GM12865 (cell line): ENCODE results near the gene NUDT12.

ENCODE experiments used
- DNase-seq: peaks from one replicate; pipeline ENCODE4 v3.0.0; 2010; ENCODE audit warnings: low read depth
- H3K4me3 ChIP-seq: 2 replicates; pipeline ENCODE4 v1.5.1; 2011; ENCODE audit warnings: mild to moderate bottlenecking, low read depth, low read length, control low read depth
- TF ChIP-seq, protein P1 (sequence below): IDR thresholded peaks from 2 replicates; pipeline ENCODE4 v1.5.1; 2011; ENCODE audit warnings: low read length, control low read depth, low read depth, inconsistent platforms; ENCODE audit not compliant: insufficient read depth; ENCODE audit errors: missing control alignments

Gene NUDT12

DNA sequence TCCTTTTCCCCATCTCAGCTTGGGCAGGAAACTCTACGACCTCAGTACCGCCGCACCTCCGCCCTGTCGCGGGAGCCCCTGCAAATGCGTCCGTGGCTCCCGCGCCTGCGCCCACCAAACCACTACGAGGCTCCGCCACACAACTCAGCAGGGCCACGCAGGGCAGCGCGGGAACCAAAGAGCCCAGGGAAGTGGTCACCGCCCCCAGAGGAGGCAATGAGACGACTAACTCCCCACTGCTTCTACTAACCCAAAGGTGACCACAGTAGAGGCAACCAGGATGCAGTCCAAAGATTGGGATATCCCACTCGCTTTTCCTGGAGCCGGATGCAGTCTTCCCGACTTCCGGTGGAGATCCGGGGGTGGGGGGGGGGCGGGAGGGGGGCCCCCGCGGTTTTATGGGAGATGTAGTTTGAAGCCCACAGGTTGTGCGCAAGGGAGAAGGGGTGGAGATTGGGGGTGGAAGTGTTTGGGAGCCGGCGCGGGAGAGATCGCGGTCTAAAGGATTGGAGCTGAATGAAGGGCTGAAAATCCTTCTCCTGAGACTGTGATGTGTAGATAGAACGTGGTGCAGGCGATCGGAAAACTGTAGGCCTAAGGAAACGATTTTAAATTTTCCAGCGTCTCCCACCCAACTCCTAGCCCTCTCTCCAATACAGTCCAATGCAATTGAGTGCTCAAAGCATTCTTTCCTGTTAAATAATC lies at the start of gene NUDT12:
NUDT12 (minus strand) TSS at position 337 of the 705 bp plus-strand sequence. CDS start 2,541 bp downstream, outside the sequence.
- peak; percentile 77 for DNase-seq
- peak within 1 kb of the TSS; percentile 48 for H3K4me3 ChIP-seq
- TF ChIP-seq, protein P1, sequence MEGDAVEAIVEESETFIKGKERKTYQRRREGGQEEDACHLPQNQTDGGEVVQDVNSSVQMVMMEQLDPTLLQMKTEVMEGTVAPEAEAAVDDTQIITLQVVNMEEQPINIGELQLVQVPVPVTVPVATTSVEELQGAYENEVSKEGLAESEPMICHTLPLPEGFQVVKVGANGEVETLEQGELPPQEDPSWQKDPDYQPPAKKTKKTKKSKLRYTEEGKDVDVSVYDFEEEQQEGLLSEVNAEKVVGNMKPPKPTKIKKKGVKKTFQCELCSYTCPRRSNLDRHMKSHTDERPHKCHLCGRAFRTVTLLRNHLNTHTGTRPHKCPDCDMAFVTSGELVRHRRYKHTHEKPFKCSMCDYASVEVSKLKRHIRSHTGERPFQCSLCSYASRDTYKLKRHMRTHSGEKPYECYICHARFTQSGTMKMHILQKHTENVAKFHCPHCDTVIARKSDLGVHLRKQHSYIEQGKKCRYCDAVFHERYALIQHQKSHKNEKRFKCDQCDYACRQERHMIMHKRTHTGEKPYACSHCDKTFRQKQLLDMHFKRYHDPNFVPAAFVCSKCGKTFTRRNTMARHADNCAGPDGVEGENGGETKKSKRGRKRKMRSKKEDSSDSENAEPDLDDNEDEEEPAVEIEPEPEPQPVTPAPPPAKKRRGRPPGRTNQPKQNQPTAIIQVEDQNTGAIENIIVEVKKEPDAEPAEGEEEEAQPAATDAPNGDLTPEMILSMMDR, result no peak

DNA sequence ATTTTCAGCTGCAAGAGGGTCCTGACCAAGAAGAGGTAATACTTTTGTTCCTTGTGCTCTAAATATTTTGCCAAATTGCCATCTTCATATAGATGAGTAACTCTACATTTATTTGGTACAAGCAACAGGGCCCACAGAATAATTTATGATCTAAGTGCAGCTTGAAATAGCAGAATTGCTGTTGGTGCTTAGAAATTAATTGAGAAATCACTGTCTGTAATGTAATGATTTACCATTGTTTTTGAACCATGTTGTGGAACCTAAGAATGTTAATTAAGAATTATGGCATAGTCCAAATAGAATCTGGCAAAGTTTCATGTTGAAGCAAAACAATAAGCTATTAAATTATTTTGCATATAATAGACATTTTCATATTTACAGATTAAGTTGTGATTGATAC lies 44.8 kb upstream of the NUDT12 start:
- DNase-seq, result no peak
- TF ChIP-seq, protein P1, result no peak
- H3K4me3 ChIP-seq, result no peak overlapping the region

DNA sequence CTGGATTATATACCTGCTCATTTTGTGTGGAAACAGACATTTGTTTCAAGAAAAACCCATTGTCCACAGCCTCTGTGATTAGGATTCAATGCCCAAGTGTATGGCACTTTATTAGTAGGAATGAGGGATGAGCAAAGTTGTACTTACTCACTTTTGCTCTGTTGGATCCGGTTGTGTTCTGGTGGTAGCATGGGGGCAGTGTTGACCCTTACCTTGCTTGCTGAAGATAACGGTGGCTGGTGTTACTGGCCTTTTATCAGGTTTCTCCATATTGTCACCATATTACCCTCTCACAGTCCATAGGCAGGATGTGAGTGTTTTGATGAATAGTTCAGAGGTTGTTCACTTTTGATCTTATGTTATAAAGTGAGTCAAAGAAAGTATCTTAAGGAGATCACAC lies 42.7 kb upstream of the NUDT12 start:
- no peak for DNase-seq
- TF ChIP-seq, protein P1, result no peak
- no peak overlapping the region for H3K4me3 ChIP-seq

DNA sequence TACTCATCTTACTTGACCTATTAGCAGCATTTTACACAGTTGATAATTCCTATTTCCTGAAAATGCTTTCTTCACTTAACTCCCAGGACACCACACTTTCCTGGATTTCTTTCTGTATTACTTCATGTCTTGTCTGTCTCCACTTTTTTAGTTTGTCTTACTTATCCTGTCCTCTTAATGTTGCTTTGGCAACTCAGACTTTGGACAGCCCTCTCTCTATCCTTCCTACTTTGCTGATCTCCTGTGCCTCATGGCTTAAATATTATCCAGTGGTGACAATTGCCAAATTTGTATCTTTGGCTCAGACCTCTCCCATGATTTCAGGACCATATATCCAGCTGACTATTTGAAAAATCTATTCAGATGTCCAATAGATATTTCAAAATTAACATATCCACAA lies 39.8 kb upstream of the NUDT12 start:
- no peak overlapping the region for H3K4me3 ChIP-seq
- DNase-seq, result no peak
- TF ChIP-seq, protein P1, result no peak

DNA sequence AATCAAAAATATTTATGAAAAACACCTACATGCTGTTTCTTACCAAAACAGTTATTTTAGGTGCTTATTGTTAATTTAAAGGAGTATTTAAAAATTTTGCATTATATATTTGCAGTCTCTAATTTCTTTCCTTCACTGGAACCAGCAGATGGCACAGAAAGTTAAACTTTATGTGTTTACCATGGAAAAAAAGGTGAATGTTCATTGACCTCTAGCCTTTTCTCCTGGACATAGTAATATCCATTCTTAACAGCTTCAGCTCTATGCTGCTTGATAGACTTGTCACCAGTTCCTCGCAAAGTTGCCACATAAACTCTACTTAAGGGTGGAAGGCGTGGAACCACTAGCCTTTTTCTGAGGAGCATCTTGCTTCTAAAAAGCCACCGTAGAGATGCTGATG lies 38.7 kb upstream of the NUDT12 start:
- H3K4me3 ChIP-seq, result no peak overlapping the region
- DNase-seq, result no peak
- TF ChIP-seq, protein P1, result no peak

DNA sequence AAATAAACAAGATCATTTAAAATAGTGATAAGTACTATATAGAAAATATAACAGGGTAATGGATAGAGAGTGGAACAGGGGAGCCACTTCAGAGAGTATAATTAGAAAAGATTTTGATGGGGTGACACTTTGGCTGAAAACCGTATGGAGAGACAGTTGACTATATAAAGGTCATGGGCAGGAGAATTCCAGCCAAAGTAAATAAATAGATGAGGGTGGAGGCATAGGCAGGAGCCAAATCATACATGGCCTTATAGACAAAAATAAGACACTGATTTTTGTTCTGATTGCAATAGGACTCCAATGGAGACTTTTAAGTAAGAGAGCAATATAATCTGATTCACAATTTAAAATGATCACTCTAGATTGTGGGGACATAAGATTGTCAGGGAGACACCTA lies 37.5 kb upstream of the NUDT12 start:
- H3K4me3 ChIP-seq, result no peak overlapping the region
- DNase-seq, result no peak
- TF ChIP-seq, protein P1, result no peak
